ENCODE results near the gene INTS1.

INTS1 gene

DNA sequence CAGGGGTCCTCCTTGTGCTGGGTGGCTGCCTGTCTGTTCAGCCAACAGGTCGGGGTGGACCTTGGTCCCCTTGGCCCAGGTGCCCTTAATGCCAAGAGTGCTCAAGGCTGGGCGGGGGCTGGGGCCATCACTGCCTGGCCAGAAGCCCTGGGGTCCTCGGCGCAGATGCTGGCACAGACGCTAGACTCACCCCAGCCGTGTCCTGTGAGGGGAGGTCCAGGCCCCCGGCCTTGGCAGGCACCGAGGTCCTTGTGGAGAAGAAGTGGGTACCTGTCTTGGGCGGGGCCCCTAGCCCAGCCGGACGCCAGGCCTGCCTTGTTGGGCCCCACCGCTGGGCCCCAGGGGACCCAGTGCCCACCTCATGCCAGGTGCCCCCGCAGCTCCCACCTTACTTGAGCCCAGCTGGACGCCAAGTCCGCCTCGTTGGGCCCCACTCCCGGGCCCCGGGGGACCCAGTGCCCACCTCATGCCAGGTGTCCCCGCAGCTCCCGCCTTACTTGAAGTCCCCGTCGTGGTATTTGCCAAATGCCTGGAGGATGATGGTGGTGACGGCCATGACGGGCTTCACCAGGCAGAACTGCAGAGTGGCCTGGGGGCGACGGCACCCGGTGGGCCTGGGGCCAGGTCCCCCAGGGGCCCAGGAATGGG, 45.3 kb upstream of the INTS1 start:
- no peak overlapping the region for H3K4ac ChIP-seq (ENCODE audit: low read depth, low read length)
- no peaks in the 10 kb centered on the region for H3K36me3 ChIP-seq (ENCODE audit: control insufficient read depth, insufficient read depth, low read length)
- H3K4me3 ChIP-seq (ENCODE audit: low read length) = no peak overlapping the region
- no peak overlapping the region for H4K8ac ChIP-seq (ENCODE audit: low read depth, low read length)
- H3K56ac ChIP-seq (ENCODE audit: low read length) = no peak overlapping the region
- H3K79me2 ChIP-seq (ENCODE audit: control insufficient read depth, insufficient read depth, low read length) = no peaks in the 10 kb centered on the region
- no peak overlapping the region for H3K27ac ChIP-seq (ENCODE audit: low read depth, low read length)
- no CpG with 5 or more reads among the region's 27 CpGs for WGBS (ENCODE audit: extremely low coverage, insufficient coverage, low lambda C conversion rate)
- H3K79me1 ChIP-seq (ENCODE audit: low read length) = no peaks in the 10 kb centered on the region
- no peaks in the 10 kb centered on the region for H3K4me1 ChIP-seq (ENCODE audit: control insufficient read depth, low read depth, low read length)
- no peak overlapping the region for H3K18ac ChIP-seq (ENCODE audit: low read length)
- no peak overlapping the region for H2BK120ac ChIP-seq (ENCODE audit: low read depth, low read length)
- no peak overlapping the region for H4K5ac ChIP-seq (ENCODE audit: low read length)
- H2BK15ac ChIP-seq (replicated peaks; ENCODE audit: low read depth) = no peak overlapping the region
- H3K4me2 ChIP-seq (ENCODE audit: low read length) = no peak overlapping the region
- no peak for DNase-seq
- H3K27me3 ChIP-seq (ENCODE audit: insufficient read depth, low read length, poor library complexity) = no peaks in the 10 kb centered on the region
- no peak overlapping the region for H3K23ac ChIP-seq (ENCODE audit: low read length)
- no peak overlapping the region for H3K9ac ChIP-seq (ENCODE audit: low read length)
- H2AK5ac ChIP-seq (ENCODE audit: low read length) = no peak overlapping the region
- H2BK5ac ChIP-seq (ENCODE audit: low read length) = no peak overlapping the region

GRCh38 chr7:1548944-1549343, 44.8 kb upstream of the INTS1 start:
- Histone ChIP-seq H2AK5ac (ENCODE audit: low read length) (no peak overlapping the region), H3K9ac (ENCODE audit: low read length) (no peak overlapping the region), H4K8ac (ENCODE audit: low read depth, low read length) (no peak overlapping the region), H3K4me2 (ENCODE audit: low read length) (no peak overlapping the region), H3K27ac (ENCODE audit: low read depth, low read length) (no peak overlapping the region), H3K4me3 (ENCODE audit: low read length) (no peak overlapping the region), H3K23ac (ENCODE audit: low read length) (no peak overlapping the region), H2BK120ac (ENCODE audit: low read depth, low read length) (no peak overlapping the region), H3K18ac (ENCODE audit: low read length) (no peak overlapping the region), H4K5ac (ENCODE audit: low read length) (no peak overlapping the region), H3K79me2 (ENCODE audit: control insufficient read depth, insufficient read depth, low read length) (no peaks in the 10 kb centered on the region), H3K27me3 (ENCODE audit: insufficient read depth, low read length, poor library complexity) (no peaks in the 10 kb centered on the region), H3K4ac (ENCODE audit: low read depth, low read length) (no peak overlapping the region), H3K36me3 (ENCODE audit: control insufficient read depth, insufficient read depth, low read length) (no peaks in the 10 kb centered on the region), H3K4me1 (ENCODE audit: control insufficient read depth, low read depth, low read length) (no peaks in the 10 kb centered on the region), H2BK5ac (ENCODE audit: low read length) (no peak overlapping the region), H3K79me1 (ENCODE audit: low read length) (no peaks in the 10 kb centered on the region), H3K56ac (ENCODE audit: low read length) (no peak overlapping the region), H2BK15ac (replicated peaks; ENCODE audit: low read depth) (no peak overlapping the region)
- DNase-seq = no peak
- no CpG with 5 or more reads among the region's 14 CpGs for WGBS (ENCODE audit: extremely low coverage, insufficient coverage, low lambda C conversion rate)

DNA sequence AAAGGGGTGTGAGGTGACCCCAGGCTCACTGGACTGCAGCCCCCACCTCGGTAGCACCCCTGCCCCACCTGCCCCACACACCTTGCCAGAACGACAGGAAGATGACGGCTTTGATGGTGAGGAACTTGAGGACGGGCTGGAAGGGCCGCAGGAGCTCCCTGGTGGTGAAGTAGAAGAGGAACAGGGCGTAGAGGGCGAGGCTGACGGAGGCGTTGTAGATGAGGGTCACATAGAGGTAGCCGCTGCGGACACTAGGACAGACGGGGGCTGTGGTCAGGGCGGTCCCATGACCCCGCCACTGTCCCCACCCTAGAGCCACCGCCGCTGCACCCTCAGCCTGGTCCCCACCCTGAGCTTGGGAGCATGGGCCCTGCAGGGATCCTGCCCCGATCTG, 44.2 kb upstream of the INTS1 start:
- Histone ChIP-seq H3K9ac (ENCODE audit: low read length) (no peak overlapping the region), H3K27me3 (ENCODE audit: insufficient read depth, low read length, poor library complexity) (no peaks in the 10 kb centered on the region), H3K4me3 (ENCODE audit: low read length) (no peak overlapping the region), H2AK5ac (ENCODE audit: low read length) (no peak overlapping the region), H3K18ac (ENCODE audit: low read length) (no peak overlapping the region), H3K27ac (ENCODE audit: low read depth, low read length) (no peak overlapping the region), H3K79me2 (ENCODE audit: control insufficient read depth, insufficient read depth, low read length) (no peaks in the 10 kb centered on the region), H3K36me3 (ENCODE audit: control insufficient read depth, insufficient read depth, low read length) (no peaks in the 10 kb centered on the region), H2BK15ac (replicated peaks; ENCODE audit: low read depth) (no peak overlapping the region), H3K79me1 (ENCODE audit: low read length) (no peaks in the 10 kb centered on the region), H3K56ac (ENCODE audit: low read length) (no peak overlapping the region), H3K4ac (ENCODE audit: low read depth, low read length) (no peak overlapping the region), H3K4me1 (ENCODE audit: control insufficient read depth, low read depth, low read length) (no peaks in the 10 kb centered on the region), H2BK120ac (ENCODE audit: low read depth, low read length) (no peak overlapping the region), H4K8ac (ENCODE audit: low read depth, low read length) (no peak overlapping the region), H4K5ac (ENCODE audit: low read length) (no peak overlapping the region), H3K4me2 (ENCODE audit: low read length) (no peak overlapping the region), H3K23ac (ENCODE audit: low read length) (no peak overlapping the region), H2BK5ac (ENCODE audit: low read length) (no peak overlapping the region)
- no peak for DNase-seq
- WGBS (ENCODE audit: extremely low coverage, insufficient coverage, low lambda C conversion rate) = no CpG with 5 or more reads among the region's 17 CpGs

- no peak overlapping the region for H3K27ac ChIP-seq (ENCODE audit: low read depth, low read length)
- H3K4me1 ChIP-seq (ENCODE audit: control insufficient read depth, low read depth, low read length) = no peaks in the 10 kb centered on the region
- H3K23ac ChIP-seq (ENCODE audit: low read length) = no peak overlapping the region
- no peak overlapping the region for H2BK120ac ChIP-seq (ENCODE audit: low read depth, low read length)
- no peaks in the 10 kb centered on the region for H3K27me3 ChIP-seq (ENCODE audit: insufficient read depth, low read length, poor library complexity)
- no peak overlapping the region for H2BK15ac ChIP-seq (replicated peaks; ENCODE audit: low read depth)
- no peak overlapping the region for H3K9ac ChIP-seq (ENCODE audit: low read length)
- no peak overlapping the region for H3K56ac ChIP-seq (ENCODE audit: low read length)
- no peak overlapping the region for H4K5ac ChIP-seq (ENCODE audit: low read length)
- no peak overlapping the region for H2AK5ac ChIP-seq (ENCODE audit: low read length)
- H3K4me2 ChIP-seq (ENCODE audit: low read length) = no peak overlapping the region
- H3K79me1 ChIP-seq (ENCODE audit: low read length) = no peaks in the 10 kb centered on the region
- H3K4ac ChIP-seq (ENCODE audit: low read depth, low read length) = no peak overlapping the region
- DNase-seq = no peak
- no CpG with 5 or more reads among the region's 35 CpGs for WGBS (ENCODE audit: extremely low coverage, insufficient coverage, low lambda C conversion rate)
- no peaks in the 10 kb centered on the region for H3K79me2 ChIP-seq (ENCODE audit: control insufficient read depth, insufficient read depth, low read length)
- H3K4me3 ChIP-seq (ENCODE audit: low read length) = no peak overlapping the region
- no peak overlapping the region for H3K18ac ChIP-seq (ENCODE audit: low read length)
- no peaks in the 10 kb centered on the region for H3K36me3 ChIP-seq (ENCODE audit: control insufficient read depth, insufficient read depth, low read length)
- no peak overlapping the region for H4K8ac ChIP-seq (ENCODE audit: low read depth, low read length)
- H2BK5ac ChIP-seq (ENCODE audit: low read length) = no peak overlapping the region
These were observed 43.7 kb upstream of the INTS1 start for GRCh38 chr7:1547777-1548437.

DNA sequence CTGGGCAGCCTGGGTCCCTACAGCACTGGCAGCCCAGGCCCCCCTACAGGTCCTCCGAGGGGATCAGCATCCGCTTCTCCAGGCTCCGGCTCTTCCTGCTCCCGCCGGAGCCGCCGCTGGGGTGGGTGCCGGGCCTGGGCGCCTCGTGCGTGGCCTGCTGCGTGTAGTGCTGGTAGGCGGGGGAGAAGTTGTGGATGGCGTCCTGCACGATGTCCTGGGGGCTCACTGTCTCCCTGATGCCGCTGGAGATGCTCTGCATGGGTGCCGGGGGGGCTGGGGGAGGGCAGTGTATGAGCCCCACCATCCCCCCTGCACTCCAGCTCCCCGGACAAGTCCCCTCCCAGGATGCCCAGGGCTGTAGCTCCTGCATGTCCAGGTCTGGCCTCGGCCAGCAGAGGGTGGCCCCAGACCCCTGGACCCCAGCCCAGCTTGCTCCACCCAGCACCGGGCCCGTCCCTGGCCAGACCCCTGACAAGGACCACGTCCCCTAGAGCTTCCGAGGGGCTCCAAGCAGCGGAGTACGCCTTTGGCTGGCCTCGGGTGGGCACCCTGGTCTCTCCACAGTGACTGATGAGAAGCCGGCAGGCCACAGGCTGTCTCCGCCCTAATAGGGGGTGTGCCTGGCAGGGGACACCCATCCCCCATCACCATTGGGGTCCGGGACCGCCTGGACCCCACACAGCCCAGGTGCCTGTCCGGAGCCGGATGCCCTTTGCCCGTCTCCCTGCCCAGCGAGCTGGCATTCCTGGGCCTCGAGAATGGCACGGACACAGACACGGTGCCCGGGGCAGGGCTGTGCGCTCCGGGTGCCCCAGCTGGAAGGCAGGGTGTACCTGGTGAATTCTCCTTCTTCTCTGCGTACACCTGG, 43.0 kb upstream of the INTS1 start:
- Histone ChIP-seq H3K27ac (ENCODE audit: low read depth, low read length) (no peak overlapping the region), H2AK5ac (ENCODE audit: low read length) (no peak overlapping the region), H2BK5ac (ENCODE audit: low read length) (no peak overlapping the region), H2BK120ac (ENCODE audit: low read depth, low read length) (no peak overlapping the region), H3K23ac (ENCODE audit: low read length) (no peak overlapping the region), H3K36me3 (ENCODE audit: control insufficient read depth, insufficient read depth, low read length) (no peaks in the 10 kb centered on the region), H3K18ac (ENCODE audit: low read length) (no peak overlapping the region), H2BK15ac (replicated peaks; ENCODE audit: low read depth) (no peak overlapping the region), H3K4me3 (ENCODE audit: low read length) (no peak overlapping the region), H3K56ac (ENCODE audit: low read length) (no peak overlapping the region), H3K4me1 (ENCODE audit: control insufficient read depth, low read depth, low read length) (no peaks in the 10 kb centered on the region), H3K9ac (ENCODE audit: low read length) (no peak overlapping the region), H3K79me1 (ENCODE audit: low read length) (no peaks in the 10 kb centered on the region), H4K5ac (ENCODE audit: low read length) (no peak overlapping the region), H3K4me2 (ENCODE audit: low read length) (no peak overlapping the region), H4K8ac (ENCODE audit: low read depth, low read length) (no peak overlapping the region), H3K79me2 (ENCODE audit: control insufficient read depth, insufficient read depth, low read length) (no peaks in the 10 kb centered on the region), H3K27me3 (ENCODE audit: insufficient read depth, low read length, poor library complexity) (no peaks in the 10 kb centered on the region), H3K4ac (ENCODE audit: low read depth, low read length) (no peak overlapping the region)
- no peak for DNase-seq
- no CpG with 5 or more reads among the region's 41 CpGs for WGBS (ENCODE audit: extremely low coverage, insufficient coverage, low lambda C conversion rate)
